HepG2 (cell line): ENCODE data around the gene CFAP61. TPM values are rescaled to one million over a fixed set of nuclear protein-coding genes. Genes with fewer than 3 reads are reported as not detected.

Experiments
- ATF2 ChIP-seq: sonication (generic); formaldehyde crosslinking; IDR thresholded peaks from 2 replicates; pipeline ENCODE4 v1.4.0; 2020; ENCODE audit warnings: missing genetic modification reagents
- NR3C1 ChIP-seq: sonication (generic); formaldehyde crosslinking; IDR thresholded peaks from 2 replicates; pipeline ENCODE4 v1.4.0; 2020; ENCODE audit warnings: missing genetic modification reagents
- ZNF660 ChIP-seq: sonication (generic); formaldehyde crosslinking; IDR thresholded peaks from 2 replicates; pipeline ENCODE4 v1.5.1; 2020; ENCODE audit warnings: mild to moderate bottlenecking, low read depth, missing genetic modification reagents, borderline replicate concordance
- ZNF83 ChIP-seq: sonication (generic); formaldehyde crosslinking; IDR thresholded peaks from 2 replicates; pipeline ENCODE4 v1.4.0; 2020; ENCODE audit warnings: missing genetic modification reagents, mild to moderate bottlenecking, borderline replicate concordance
- polyA plus RNA-seq, 8 experiments: library from polyadenylated mRNA; depleted of rRNA in 3 of 8; stranded (reverse) in 7 of 8; unstranded in 1 of 8; fragments of >200 nt; fragmentation: Illumina TruSeq in 4 of 8; extraction: Trizol in 4 of 8; gene quantifications; 2 replicates each; pipeline versions ENCODE4 v1.2.1 to v1.2.3, GENCODE V29; 2011 to 2016; ENCODE audit warnings: low read depth in 4 of 8, missing spikeins in 1 of 8, mixed read lengths in 1 of 8; ENCODE audit not compliant: insufficient read depth in 1 of 8
- total RNA-seq, 5 experiments: library from RNA; depleted of rRNA; stranded (reverse); fragments of >200 nt; fragmentation: Illumina TruSeq; extraction: Trizol; gene quantifications; 2 replicates each; pipeline ENCODE4 v1.2.3, GENCODE V29; 2016; ENCODE audit warnings: low read depth in 1 of 5
- TF ChIP-seq, protein P1 (sequence below): sonication (generic); formaldehyde crosslinking; IDR thresholded peaks from 2 replicates; pipeline ENCODE4 v1.4.0; 2020; ENCODE audit warnings: mild to moderate bottlenecking, missing genetic modification reagents, borderline replicate concordance

CFAP61 gene
- total and polyA plus RNA-seq, 2 of the 13 experiments (the other 11 are each of a cell fraction or from before 2014, with no cell fraction given): 0.27 TPM; not detected in 1

DNA sequence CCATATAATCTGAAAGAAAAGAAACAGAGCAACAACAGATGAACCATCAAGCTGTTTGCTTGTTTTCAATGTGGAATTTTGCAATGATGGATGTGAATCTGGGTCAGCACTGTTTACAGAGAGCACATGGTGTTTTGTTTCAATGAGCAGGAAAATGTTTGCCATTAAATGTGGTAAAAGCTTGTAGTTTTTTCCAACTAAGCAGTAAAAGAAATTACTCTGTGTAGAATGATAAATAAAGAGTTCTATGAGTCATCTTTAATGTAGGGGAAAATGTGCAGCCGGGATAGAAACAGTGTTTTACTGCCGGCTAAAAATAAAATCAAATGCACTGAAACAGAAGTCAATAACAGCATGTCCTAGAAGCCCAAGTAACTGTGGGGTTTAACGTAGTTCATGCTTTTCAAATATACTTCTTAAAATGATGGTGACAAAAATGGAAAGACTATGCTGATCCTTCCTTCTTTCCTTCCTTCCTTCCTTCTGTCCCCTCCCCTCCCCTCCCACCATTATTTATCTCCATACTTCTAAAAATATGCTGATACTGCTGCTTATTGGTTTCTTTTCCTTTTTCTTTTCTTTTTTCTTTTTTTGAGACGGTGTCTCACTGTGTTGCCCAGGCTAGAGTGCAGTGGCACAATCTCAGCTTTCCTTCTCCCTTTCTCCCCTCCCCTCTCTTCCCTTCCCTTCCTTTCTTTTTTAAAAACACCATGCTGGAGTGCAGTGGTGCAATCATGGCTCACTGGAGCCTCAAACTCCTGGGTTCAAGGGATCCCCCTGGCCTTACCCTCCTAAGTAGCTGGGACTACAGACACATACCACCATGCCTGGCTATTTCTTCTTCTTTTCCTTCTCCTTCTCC lies 41.5 kb upstream of the CFAP61 start (continued):
- no peak for TF ChIP-seq NR3C1 (CRISPR knock-in tag)
- no peak for TF ChIP-seq ZNF660 (CRISPR knock-in tag)
- TF ChIP-seq, protein P1, sequence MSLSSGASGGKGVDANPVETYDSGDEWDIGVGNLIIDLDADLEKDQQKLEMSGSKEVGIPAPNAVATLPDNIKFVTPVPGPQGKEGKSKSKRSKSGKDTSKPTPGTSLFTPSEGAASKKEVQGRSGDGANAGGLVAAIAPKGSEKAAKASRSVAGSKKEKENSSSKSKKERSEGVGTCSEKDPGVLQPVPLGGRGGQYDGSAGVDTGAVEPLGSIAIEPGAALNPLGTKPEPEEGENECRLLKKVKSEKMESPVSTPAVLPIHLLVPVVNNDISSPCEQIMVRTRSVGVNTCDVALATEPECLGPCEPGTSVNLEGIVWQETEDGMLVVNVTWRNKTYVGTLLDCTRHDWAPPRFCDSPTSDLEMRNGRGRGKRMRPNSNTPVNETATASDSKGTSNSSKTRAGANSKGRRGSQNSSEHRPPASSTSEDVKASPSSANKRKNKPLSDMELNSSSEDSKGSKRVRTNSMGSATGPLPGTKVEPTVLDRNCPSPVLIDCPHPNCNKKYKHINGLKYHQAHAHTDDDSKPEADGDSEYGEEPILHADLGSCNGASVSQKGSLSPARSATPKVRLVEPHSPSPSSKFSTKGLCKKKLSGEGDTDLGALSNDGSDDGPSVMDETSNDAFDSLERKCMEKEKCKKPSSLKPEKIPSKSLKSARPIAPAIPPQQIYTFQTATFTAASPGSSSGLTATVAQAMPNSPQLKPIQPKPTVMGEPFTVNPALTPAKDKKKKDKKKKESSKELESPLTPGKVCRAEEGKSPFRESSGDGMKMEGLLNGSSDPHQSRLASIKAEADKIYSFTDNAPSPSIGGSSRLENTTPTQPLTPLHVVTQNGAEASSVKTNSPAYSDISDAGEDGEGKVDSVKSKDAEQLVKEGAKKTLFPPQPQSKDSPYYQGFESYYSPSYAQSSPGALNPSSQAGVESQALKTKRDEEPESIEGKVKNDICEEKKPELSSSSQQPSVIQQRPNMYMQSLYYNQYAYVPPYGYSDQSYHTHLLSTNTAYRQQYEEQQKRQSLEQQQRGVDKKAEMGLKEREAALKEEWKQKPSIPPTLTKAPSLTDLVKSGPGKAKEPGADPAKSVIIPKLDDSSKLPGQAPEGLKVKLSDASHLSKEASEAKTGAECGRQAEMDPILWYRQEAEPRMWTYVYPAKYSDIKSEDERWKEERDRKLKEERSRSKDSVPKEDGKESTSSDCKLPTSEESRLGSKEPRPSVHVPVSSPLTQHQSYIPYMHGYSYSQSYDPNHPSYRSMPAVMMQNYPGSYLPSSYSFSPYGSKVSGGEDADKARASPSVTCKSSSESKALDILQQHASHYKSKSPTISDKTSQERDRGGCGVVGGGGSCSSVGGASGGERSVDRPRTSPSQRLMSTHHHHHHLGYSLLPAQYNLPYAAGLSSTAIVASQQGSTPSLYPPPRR (CRISPR knock-in tag): peak; percentile 56; the same call in 1 of the 2 replicates
- 0 out of 2 replicates have a peak, but pooled peaks have one; percentile 14 for TF ChIP-seq ATF2 (CRISPR knock-in tag)
- TF ChIP-seq ZNF83: no peak
